ENCODE measurements around the gene TBL1X.

TBL1X gene

DNA sequence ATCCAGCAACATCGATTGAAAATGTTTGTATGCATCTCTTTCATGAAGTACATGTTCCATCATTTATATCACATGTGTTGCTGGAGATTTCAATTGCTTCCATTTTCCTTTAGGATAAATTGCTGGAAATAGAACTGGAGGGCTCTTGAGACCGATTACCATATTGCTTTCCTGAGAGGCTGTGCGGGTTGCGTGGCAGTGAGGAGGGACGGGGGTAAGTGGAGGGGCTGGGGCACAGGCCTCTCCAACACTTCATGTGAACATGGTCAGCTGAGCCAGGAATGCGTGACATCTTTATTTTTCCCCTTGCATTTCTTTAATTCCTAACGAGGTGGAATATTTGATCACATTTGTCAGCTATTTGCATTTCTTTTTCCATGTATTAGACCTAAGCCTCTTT, 144.6 kb downstream of the TBL1X start:
- TF ChIP-seq, protein P1, sequence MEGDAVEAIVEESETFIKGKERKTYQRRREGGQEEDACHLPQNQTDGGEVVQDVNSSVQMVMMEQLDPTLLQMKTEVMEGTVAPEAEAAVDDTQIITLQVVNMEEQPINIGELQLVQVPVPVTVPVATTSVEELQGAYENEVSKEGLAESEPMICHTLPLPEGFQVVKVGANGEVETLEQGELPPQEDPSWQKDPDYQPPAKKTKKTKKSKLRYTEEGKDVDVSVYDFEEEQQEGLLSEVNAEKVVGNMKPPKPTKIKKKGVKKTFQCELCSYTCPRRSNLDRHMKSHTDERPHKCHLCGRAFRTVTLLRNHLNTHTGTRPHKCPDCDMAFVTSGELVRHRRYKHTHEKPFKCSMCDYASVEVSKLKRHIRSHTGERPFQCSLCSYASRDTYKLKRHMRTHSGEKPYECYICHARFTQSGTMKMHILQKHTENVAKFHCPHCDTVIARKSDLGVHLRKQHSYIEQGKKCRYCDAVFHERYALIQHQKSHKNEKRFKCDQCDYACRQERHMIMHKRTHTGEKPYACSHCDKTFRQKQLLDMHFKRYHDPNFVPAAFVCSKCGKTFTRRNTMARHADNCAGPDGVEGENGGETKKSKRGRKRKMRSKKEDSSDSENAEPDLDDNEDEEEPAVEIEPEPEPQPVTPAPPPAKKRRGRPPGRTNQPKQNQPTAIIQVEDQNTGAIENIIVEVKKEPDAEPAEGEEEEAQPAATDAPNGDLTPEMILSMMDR (IDR thresholded peaks at IDR 0.05; ENCODE audit: low read depth, low read length), result no peak

DNA sequence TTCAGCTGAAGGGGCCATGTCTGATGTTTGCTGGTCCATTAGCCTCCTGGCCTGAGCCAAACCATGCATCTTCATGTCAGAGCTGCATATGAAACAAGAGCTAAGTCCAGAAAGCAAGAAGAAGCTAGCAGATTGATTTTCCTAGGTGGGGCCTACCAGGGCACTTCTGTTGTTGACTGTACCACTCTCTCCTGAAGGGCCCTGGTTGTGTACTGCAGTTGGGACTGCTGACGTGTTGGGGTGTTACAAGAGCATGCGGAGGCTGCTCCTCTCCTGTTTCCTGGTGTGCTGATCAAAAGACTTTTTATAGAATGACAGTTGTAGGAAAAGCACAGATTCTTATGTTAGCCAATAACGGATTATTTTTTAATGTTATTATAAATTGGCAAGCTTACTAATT, 145.1 kb downstream of the TBL1X start:
- TF ChIP-seq, protein P1 (IDR thresholded peaks at IDR 0.05; ENCODE audit: low read depth, low read length), result no peak

More for the DNA sequence above, 144.6 kb downstream of the TBL1X start:
- H3K4me3 ChIP-seq (ENCODE audit: low read depth, low read length), result no peak overlapping the region

DNA sequence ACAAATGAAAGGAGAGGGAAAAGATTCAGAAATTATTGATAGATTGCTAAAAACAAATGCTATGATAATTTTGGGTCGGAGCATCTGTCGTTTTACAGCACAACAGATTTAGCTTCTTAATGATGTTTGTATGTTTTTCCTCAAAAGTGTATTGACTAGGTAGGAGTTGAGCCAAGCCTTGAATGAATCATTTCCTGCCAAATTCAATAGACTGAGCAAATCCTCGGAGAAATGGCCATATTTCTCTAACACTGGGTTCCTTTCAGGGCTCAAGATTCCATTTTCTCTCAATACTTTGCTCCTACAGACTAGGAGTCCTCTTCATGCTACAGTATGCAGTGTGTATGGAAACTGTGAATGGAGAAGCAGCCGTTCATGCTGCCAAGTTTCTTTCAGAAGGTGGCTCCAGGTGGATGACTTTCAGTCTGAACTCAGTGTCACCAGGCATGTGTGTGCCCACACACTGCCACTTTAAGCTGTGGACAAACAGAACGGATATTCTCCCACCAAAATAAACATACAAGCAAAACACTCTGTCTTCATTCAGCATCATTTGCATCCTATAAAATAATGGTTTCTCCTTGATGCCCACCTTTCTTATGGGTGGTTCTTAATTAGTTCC, 146.0 kb downstream of the TBL1X start:
- H3K4me3 ChIP-seq (ENCODE audit: low read depth, low read length), result no peak overlapping the region
- TF ChIP-seq, protein P1 (IDR thresholded peaks at IDR 0.05; ENCODE audit: low read depth, low read length), result no peak

More for the DNA sequence above, 145.1 kb downstream of the TBL1X start:
- no peak overlapping the region for H3K4me3 ChIP-seq (ENCODE audit: low read depth, low read length)

DNA sequence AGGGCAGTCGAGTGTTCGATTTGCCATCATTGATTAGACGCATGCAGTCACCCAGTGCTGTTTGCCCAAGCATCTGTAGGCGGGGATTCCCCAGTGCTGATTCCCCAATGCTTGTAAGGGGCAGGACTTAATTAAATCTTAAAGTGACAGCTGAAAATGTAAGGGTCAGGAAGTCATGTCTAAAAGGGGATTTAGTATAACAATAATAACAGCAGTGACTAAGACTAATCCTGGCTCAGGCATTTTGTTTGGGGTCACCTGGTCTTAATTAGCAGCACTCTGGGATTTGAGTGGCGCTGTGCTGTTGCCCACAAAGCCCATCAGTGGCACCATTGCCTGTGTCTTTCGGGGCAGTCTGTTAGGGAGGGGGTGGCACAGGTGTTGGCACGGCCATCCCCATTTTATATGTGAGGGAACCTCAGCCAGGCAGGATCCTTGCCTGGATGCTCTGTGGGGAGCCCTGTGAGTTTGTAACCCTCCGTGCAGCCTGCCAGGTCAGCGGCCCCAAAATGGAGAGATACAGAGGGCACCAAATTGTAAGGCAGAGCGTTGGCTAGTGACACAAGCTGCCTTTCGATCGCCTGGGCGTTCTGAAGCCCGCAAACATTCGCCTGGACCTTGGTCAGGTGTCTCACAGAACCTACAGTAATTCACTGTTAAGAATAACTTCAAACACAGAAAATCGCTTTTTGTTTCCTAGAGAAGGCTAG, 146.7 kb downstream of the TBL1X start:
- no peak overlapping the region for H3K4me3 ChIP-seq (ENCODE audit: low read depth, low read length)
- TF ChIP-seq, protein P1 (IDR thresholded peaks at IDR 0.05; ENCODE audit: low read depth, low read length), result no peak

DNA sequence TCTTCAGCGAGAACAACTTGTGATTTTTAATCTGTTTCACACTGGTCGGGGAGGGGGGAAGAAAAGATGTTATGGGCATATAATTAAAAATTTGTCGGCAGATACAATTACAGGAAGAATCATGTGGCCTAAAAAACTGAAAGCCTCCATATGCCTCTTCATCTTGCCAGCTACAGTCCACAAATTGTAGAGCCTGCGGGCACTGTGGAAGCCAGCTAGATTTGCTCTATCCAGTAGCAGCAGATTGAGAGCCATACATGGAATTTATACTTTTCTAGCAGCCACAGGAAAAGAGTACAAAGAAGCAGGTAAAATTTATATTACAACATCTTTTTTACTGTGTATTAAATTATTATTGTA, 147.3 kb downstream of the TBL1X start:
- TF ChIP-seq, protein P1 (IDR thresholded peaks at IDR 0.05; ENCODE audit: low read depth, low read length), result no peak
- no peak overlapping the region for H3K4me3 ChIP-seq (ENCODE audit: low read depth, low read length)

DNA sequence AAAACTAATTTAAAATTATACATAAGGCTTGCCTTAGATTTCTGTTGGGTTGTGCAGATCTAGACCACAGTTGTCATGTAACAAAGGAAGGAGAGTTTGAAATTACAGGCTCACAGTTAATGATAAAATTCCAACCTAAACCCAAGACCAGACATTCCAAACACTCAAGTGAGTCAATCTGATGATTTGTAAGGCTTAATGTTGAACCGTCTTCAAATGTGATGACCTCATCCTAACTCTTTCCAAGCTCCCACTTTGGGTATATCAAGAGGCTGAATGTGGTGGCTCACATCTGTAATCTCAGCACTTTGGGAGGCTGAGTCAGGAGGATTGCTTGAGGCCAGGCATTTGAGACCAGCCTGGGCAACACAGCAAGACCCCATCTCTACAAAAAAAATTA, 149.2 kb downstream of the TBL1X start:
- TF ChIP-seq, protein P1 (IDR thresholded peaks at IDR 0.05; ENCODE audit: low read depth, low read length), result no peak

DNA sequence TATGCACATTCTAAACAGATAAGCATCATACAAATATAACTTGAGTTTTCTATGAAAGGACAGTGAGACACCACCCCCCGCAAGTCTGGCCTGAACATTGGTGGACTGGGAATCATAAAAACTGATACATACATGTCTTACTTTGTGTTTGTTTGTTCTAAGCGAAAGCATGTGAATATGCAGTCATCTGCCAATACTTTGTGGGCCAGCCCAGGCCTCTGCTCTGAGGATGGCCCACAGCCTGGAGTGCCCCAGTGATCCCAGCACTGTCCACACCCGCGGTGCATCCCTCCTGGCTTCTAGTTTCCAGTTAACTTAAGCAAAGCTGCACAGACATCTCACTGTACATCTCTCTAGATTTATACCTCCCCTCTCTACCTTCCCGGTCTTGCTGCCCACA, 154.3 kb downstream of the TBL1X start:
- H3K4me3 ChIP-seq (ENCODE audit: low read depth, low read length), result no peak overlapping the region

More for the DNA sequence above, 149.2 kb downstream of the TBL1X start:
- H3K4me3 ChIP-seq (ENCODE audit: low read depth, low read length), result no peak overlapping the region

More for the DNA sequence above, 154.3 kb downstream of the TBL1X start:
- TF ChIP-seq, protein P1 (IDR thresholded peaks at IDR 0.05; ENCODE audit: low read depth, low read length), result no peak

All from WI38 (cell line).